IPS-11a (cell line): Measurements from ENCODE around the gene ELK3.

Experiments used
- H3K4me3 ChIP-seq: one replicate; pipeline ENCODE4 v1.5.1; 2013; ENCODE audit warnings: low read depth, low read length, control low read depth

ELK3 gene

GRCh38 chr12:96211988-96212387 is 17.8 kb downstream of the ELK3 start:
- H3K4me3 ChIP-seq, result no peak overlapping the region

GRCh38 chr12:96212456-96213375 is 18.5 kb downstream of the ELK3 start:
- no peak overlapping the region for H3K4me3 ChIP-seq

- no peak overlapping the region for H3K4me3 ChIP-seq
Observed at GRCh38 chr12:96213869-96214268, 19.7 kb downstream of the ELK3 start.

GRCh38 chr12:96215919-96216273 is 21.7 kb downstream of the ELK3 start:
- no peak overlapping the region for H3K4me3 ChIP-seq

GRCh38 chr12:96218989-96219678 is 25.0 kb downstream of the ELK3 start:
- no peak overlapping the region for H3K4me3 ChIP-seq

- no peak overlapping the region for H3K4me3 ChIP-seq
Observed at GRCh38 chr12:96219700-96220206, 25.6 kb downstream of the ELK3 start.

- H3K4me3 ChIP-seq, result no peak overlapping the region
Observed at GRCh38 chr12:96220902-96221301, 26.7 kb downstream of the ELK3 start.

GRCh38 chr12:96221391-96221790 is 27.2 kb downstream of the ELK3 start:
- no peak overlapping the region for H3K4me3 ChIP-seq

- H3K4me3 ChIP-seq, result no peak overlapping the region
Observed at GRCh38 chr12:96223411-96224218, 29.4 kb downstream of the ELK3 start.

- H3K4me3 ChIP-seq, result no peak overlapping the region
Observed at GRCh38 chr12:96224219-96224615, 30.0 kb downstream of the ELK3 start.

- H3K4me3 ChIP-seq, result no peak overlapping the region
Observed at GRCh38 chr12:96225044-96225855, 31.1 kb downstream of the ELK3 start.

GRCh38 chr12:96225994-96226399 is 31.8 kb downstream of the ELK3 start:
- no peak overlapping the region for H3K4me3 ChIP-seq

GRCh38 chr12:96226401-96226800 is 32.2 kb downstream of the ELK3 start:
- H3K4me3 ChIP-seq, result no peak overlapping the region

GRCh38 chr12:96226801-96227348 is 32.7 kb downstream of the ELK3 start:
- no peak overlapping the region for H3K4me3 ChIP-seq

- H3K4me3 ChIP-seq, result no peak overlapping the region
Observed at GRCh38 chr12:96227365-96228106, 33.4 kb downstream of the ELK3 start.

GRCh38 chr12:96228566-96229248 is 34.5 kb downstream of the ELK3 start:
- no peak overlapping the region for H3K4me3 ChIP-seq

- H3K4me3 ChIP-seq, result no peak overlapping the region
Observed at GRCh38 chr12:96230646-96231045, 36.5 kb downstream of the ELK3 start.

GRCh38 chr12:96233168-96233567 is 39.0 kb downstream of the ELK3 start:
- H3K4me3 ChIP-seq, result no peak overlapping the region

- H3K4me3 ChIP-seq, result no peak overlapping the region
Observed at GRCh38 chr12:96233939-96234461, 39.8 kb downstream of the ELK3 start.
